ENCODE measurements around the gene NUDT3.

The NUDT3 gene

GRCh38 chr6:34392497-34393190 is at the start of gene NUDT3:
Gene NUDT3 (minus strand): TSS chr6:34392669. CDS start chr6:34392362, 307 bp downstream.
- TF ChIP-seq FOXM1 (IDR thresholded peaks at IDR 0.05; ENCODE audit: borderline replicate concordance, low read depth), result no peak
- TF ChIP-seq EP300 (IDR thresholded peaks at IDR 0.05; ENCODE audit: borderline replicate concordance), result peak; percentile 50; the same call in 1 of the 2 replicates
- no peak for TF ChIP-seq CEBPB (IDR thresholded peaks at IDR 0.05)
- peak; percentile 89 for TF ChIP-seq EGR1 (IDR thresholded peaks at IDR 0.05)
- no peak for TF ChIP-seq ZBTB7A (IDR thresholded peaks at IDR 0.05; ENCODE audit: low read depth)
- TF ChIP-seq TAF1 (IDR thresholded peaks at IDR 0.05; ENCODE audit: low read depth), result peak; percentile 74
- peak; percentile 93 for TF ChIP-seq YY1 (IDR thresholded peaks at IDR 0.05; ENCODE audit: low read depth)
- no peak; the same call in 1 of the 2 replicates for TF ChIP-seq TEAD4 (IDR thresholded peaks at IDR 0.05)
- TF ChIP-seq REST (IDR thresholded peaks at IDR 0.05; ENCODE audit: low read depth), result no peak
- TF ChIP-seq TCF12 (IDR thresholded peaks at IDR 0.05; ENCODE audit: low read depth), result peak; percentile 53; the same call in 1 of the 2 replicates
- no peak for TF ChIP-seq NFIC (IDR thresholded peaks at IDR 0.05)
- peak; percentile 51 for TF ChIP-seq MAX (IDR thresholded peaks at IDR 0.05)
- no peak for TF ChIP-seq USF1 (IDR thresholded peaks at IDR 0.05)
- TF ChIP-seq CREB1 (IDR thresholded peaks at IDR 0.05; ENCODE audit: low read depth), result no peak
- peak; percentile 72 for TF ChIP-seq RAD21 (IDR thresholded peaks at IDR 0.05; ENCODE audit: low read depth)

- TF ChIP-seq TAF1 (IDR thresholded peaks at IDR 0.05; ENCODE audit: low read depth) (no peak), TEAD4 (IDR thresholded peaks at IDR 0.05) (no peak), EGR1 (IDR thresholded peaks at IDR 0.05) (no peak), MAX (IDR thresholded peaks at IDR 0.05) (no peak), ZBTB7A (IDR thresholded peaks at IDR 0.05; ENCODE audit: low read depth) (no peak), TCF12 (IDR thresholded peaks at IDR 0.05; ENCODE audit: low read depth) (no peak)
These were observed 49.1 kb upstream of the NUDT3 start for GRCh38 chr6:34441526-34441925.

GRCh38 chr6:34439442-34439841 is 47.0 kb upstream of the NUDT3 start:
- TF ChIP-seq TAF1 (IDR thresholded peaks at IDR 0.05; ENCODE audit: low read depth), result no peak
- TF ChIP-seq EGR1 (IDR thresholded peaks at IDR 0.05), result no peak
- TF ChIP-seq TEAD4 (IDR thresholded peaks at IDR 0.05), result no peak
- no peak for TF ChIP-seq RAD21 (IDR thresholded peaks at IDR 0.05; ENCODE audit: low read depth)
- no peak for TF ChIP-seq ZBTB7A (IDR thresholded peaks at IDR 0.05; ENCODE audit: low read depth)
- TF ChIP-seq EP300 (IDR thresholded peaks at IDR 0.05; ENCODE audit: borderline replicate concordance), result no peak
- TF ChIP-seq MAX (IDR thresholded peaks at IDR 0.05), result no peak
- no peak for TF ChIP-seq USF1 (IDR thresholded peaks at IDR 0.05)
- TF ChIP-seq NFIC (IDR thresholded peaks at IDR 0.05), result no peak
- TF ChIP-seq FOXM1 (IDR thresholded peaks at IDR 0.05; ENCODE audit: borderline replicate concordance, low read depth), result no peak
- TF ChIP-seq YY1 (IDR thresholded peaks at IDR 0.05; ENCODE audit: low read depth), result no peak
- no peak for TF ChIP-seq REST (IDR thresholded peaks at IDR 0.05; ENCODE audit: low read depth)

- no peak for TF ChIP-seq EP300 (IDR thresholded peaks at IDR 0.05; ENCODE audit: borderline replicate concordance)
- TF ChIP-seq ZBTB7A (IDR thresholded peaks at IDR 0.05; ENCODE audit: low read depth), result no peak
- TF ChIP-seq RAD21 (IDR thresholded peaks at IDR 0.05; ENCODE audit: low read depth), result no peak
- no peak for TF ChIP-seq FOXM1 (IDR thresholded peaks at IDR 0.05; ENCODE audit: borderline replicate concordance, low read depth)
- TF ChIP-seq MAX (IDR thresholded peaks at IDR 0.05), result no peak
- TF ChIP-seq USF1 (IDR thresholded peaks at IDR 0.05), result no peak
- TF ChIP-seq TEAD4 (IDR thresholded peaks at IDR 0.05), result no peak
- no peak for TF ChIP-seq YY1 (IDR thresholded peaks at IDR 0.05; ENCODE audit: low read depth)
- no peak for TF ChIP-seq EGR1 (IDR thresholded peaks at IDR 0.05)
- no peak for TF ChIP-seq TCF12 (IDR thresholded peaks at IDR 0.05; ENCODE audit: low read depth)
- TF ChIP-seq REST (IDR thresholded peaks at IDR 0.05; ENCODE audit: low read depth), result no peak
These were observed 46.2 kb upstream of the NUDT3 start for GRCh38 chr6:34438705-34439104.
